ENCODE results near the gene SLC22A17. TPM values are rescaled to one million over a fixed set of nuclear protein-coding genes. Genes with fewer than 3 reads are reported as not detected.

SLC22A17 gene
- total and polyA plus RNA-seq, 9 of the 15 experiments (the other 6 are each of a cell fraction or from before 2014, with no cell fraction given) = 0.07 to 0.09 TPM; not detected in 7

DNA sequence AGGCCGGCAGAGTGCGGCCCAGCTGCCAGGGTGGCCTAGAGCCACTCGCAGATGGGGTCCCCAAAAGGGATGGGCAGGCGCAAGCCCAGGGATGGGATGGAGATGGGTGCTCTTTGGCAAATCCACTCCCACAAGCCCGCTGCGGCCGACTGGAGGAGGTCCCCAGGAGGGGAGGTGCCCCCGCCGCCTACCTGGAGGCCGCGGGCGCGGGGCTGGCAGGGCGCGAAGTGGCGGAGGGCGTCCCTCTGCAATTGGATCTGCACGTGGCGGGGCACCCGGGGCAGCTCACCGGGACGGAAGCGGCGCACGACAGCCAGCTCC, 50.8 kb downstream of the SLC22A17 start:
- DNase-seq (ENCODE audit: extremely low read depth in 1 of 4, low spot score in 3 of 4) (no peak), FAIRE-seq (no peak), ATAC-seq (peak; percentile 9)
- peak overlapping the region; percentile 90 for H3K27ac ChIP-seq (ENCODE audit: extremely low read depth, low read depth, low read length)
- H3K9ac ChIP-seq (ENCODE audit: insufficient read depth in 1 of 2, low read depth in 2 of 2, low read length in 2 of 2) = peak overlapping the region; percentile 79 to 95
- no peaks in the 10 kb centered on the region for H4K20me1 ChIP-seq (replicated peaks; ENCODE audit: control insufficient read depth, insufficient read depth, low read length)
- ChIA-PET CTCF (ENCODE audit: low intra/inter-chr PET ratio) (interaction anchor here (1.0 to 5.9 kb wide), 4 partner anchors 36 to 233 kb away, joined by 3 to 58 read pairs (median 30); no protein-coding TSS in a partner anchor), POLR2A (interaction anchor here (0.5 to 2.8 kb wide), 10 partner anchors 9 to 439 kb away, joined by 3 to 29 read pairs (median 6); partner anchors contain the start of genes ACIN1, C14orf119, HOMEZ and PABPN1)
- H3K4me2 ChIP-seq (ENCODE audit: insufficient read depth, low read length) = peak overlapping the region; percentile 96
- H3K27me3 ChIP-seq (ENCODE audit: control insufficient read depth in 2 of 2, insufficient read depth in 2 of 2, low read length in 2 of 2) = no peaks in the 10 kb centered on the region
- peaks cover 22 to 31% of the 10 kb centered on the region in 2 experiments for H3K4me1 ChIP-seq (replicated peaks in 1 of 2; ENCODE audit: control insufficient read depth in 2 of 2, insufficient read depth in 2 of 2, low read length in 2 of 2)
- H3K9me1 ChIP-seq (ENCODE audit: control insufficient read depth, insufficient read depth, low read length) = no peaks in the 10 kb centered on the region
- peaks cover 24% of the 10 kb centered on the region for H3K79me2 ChIP-seq (ENCODE audit: control insufficient read depth, insufficient read depth, low read length)
- H3K4me3 ChIP-seq = peak overlapping the region; percentile 67
- intact Hi-C loops (cut with micrococcal nuclease) (loop anchor here (2.0 to 5.0 kb wide), 3 partner anchors 15 to 180 kb away; partner anchors contain the start of gene HOMEZ), in situ Hi-C loops (cut with MboI) (no loop called here)
- H3K36me3 ChIP-seq (ENCODE audit: control insufficient read depth, insufficient read depth, low read length) = peaks cover 20% of the 10 kb centered on the region; the same call in 2 of the 3 replicates
- H3K9me3 ChIP-seq (replicated peaks; ENCODE audit: control insufficient read depth, insufficient read depth, low read depth, low read length) = no peaks in the 10 kb centered on the region
- peak overlapping the region; percentile 93 for H2AFZ ChIP-seq (ENCODE audit: low read depth, low read length)
- no TSS peak for BruUV-seq (replicated peaks)
- under 1% methylated on average over 21 of the region's 25 CpGs for WGBS (ENCODE audit: insufficient coverage, low coverage, missing lambda C conversion rate)
- peak; percentile 96 for TF ChIP-seq ZFX (CRISPR knock-in tag; IDR thresholded peaks at IDR 0.05)
- 0 out of 2 replicates have a peak, but pooled peaks have one; percentile 33 for TF ChIP-seq TGIF2 (CRISPR knock-in tag; IDR thresholded peaks at IDR 0.05)
- 0 out of 2 replicates have a peak, but pooled peaks have one; percentile 43 for TF ChIP-seq ZBTB17 (CRISPR knock-in tag; IDR thresholded peaks at IDR 0.05)
- TF ChIP-seq ZNF830 (CRISPR knock-in tag; IDR thresholded peaks at IDR 0.05) = peak; percentile 86; the same call in 1 of the 2 replicates
- peak; percentile 3 for TF ChIP-seq ZFP36 (IDR thresholded peaks at IDR 0.05; ENCODE audit: low read depth, low read length, partially characterized antibody)
- peak; percentile 3 for TF ChIP-seq TAF1 (IDR thresholded peaks at IDR 0.05; ENCODE audit: control insufficient read depth, extremely low read depth, insufficient read depth, low read length, severe bottlenecking)
- no peak for TF ChIP-seq HEY1 (CRISPR knock-in tag; IDR thresholded peaks at IDR 0.05; ENCODE audit: borderline replicate concordance)
- peak; percentile 3 for TF ChIP-seq RBBP5 (IDR thresholded peaks at IDR 0.05; ENCODE audit: borderline replicate concordance, insufficient read depth, low read length, poor library complexity, severe bottlenecking)
- peak; percentile 95; the same call in 1 of the 2 replicates for TF ChIP-seq HNRNPL (IDR thresholded peaks at IDR 0.05; ENCODE audit: low read depth, low read length)
- TF ChIP-seq, protein P1, sequence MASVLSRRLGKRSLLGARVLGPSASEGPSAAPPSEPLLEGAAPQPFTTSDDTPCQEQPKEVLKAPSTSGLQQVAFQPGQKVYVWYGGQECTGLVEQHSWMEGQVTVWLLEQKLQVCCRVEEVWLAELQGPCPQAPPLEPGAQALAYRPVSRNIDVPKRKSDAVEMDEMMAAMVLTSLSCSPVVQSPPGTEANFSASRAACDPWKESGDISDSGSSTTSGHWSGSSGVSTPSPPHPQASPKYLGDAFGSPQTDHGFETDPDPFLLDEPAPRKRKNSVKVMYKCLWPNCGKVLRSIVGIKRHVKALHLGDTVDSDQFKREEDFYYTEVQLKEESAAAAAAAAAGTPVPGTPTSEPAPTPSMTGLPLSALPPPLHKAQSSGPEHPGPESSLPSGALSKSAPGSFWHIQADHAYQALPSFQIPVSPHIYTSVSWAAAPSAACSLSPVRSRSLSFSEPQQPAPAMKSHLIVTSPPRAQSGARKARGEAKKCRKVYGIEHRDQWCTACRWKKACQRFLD (CRISPR knock-in tag; IDR thresholded peaks at IDR 0.05) = 0 out of 2 replicates have a peak, but pooled peaks have one; percentile 68
- TF ChIP-seq, protein P2, sequence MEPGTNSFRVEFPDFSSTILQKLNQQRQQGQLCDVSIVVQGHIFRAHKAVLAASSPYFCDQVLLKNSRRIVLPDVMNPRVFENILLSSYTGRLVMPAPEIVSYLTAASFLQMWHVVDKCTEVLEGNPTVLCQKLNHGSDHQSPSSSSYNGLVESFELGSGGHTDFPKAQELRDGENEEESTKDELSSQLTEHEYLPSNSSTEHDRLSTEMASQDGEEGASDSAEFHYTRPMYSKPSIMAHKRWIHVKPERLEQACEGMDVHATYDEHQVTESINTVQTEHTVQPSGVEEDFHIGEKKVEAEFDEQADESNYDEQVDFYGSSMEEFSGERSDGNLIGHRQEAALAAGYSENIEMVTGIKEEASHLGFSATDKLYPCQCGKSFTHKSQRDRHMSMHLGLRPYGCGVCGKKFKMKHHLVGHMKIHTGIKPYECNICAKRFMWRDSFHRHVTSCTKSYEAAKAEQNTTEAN (CRISPR knock-in tag; IDR thresholded peaks at IDR 0.05) = no peak; the same call in 1 of the 2 replicates
- 0 out of 2 replicates have a peak, but pooled peaks have one; percentile 67 for TF ChIP-seq ZNF431 (CRISPR knock-in tag; IDR thresholded peaks at IDR 0.05)
- peak; percentile 76 for TF ChIP-seq RBM22 (IDR thresholded peaks at IDR 0.05; ENCODE audit: low read depth, low read length, poor library complexity, severe bottlenecking)
- TF ChIP-seq CBX1 (IDR thresholded peaks at IDR 0.05; ENCODE audit: low read depth) = peak; percentile 85
- TF ChIP-seq PHF20 (IDR thresholded peaks at IDR 0.05; ENCODE audit: partially characterized antibody) = peak; percentile 30
- TF ChIP-seq SUPT5H (IDR thresholded peaks at IDR 0.05) = peak; percentile 83
- TF ChIP-seq ZNF263 (CRISPR knock-in tag; IDR thresholded peaks at IDR 0.05; ENCODE audit: borderline replicate concordance) = peak; percentile 56; the same call in 1 of the 2 replicates
- peak; percentile 52; the same call in 1 of the 2 replicates for TF ChIP-seq CHCHD3 (CRISPR knock-in tag; IDR thresholded peaks at IDR 0.05)
- TF ChIP-seq NR3C1 (CRISPR knock-in tag; IDR thresholded peaks at IDR 0.05) = peak; percentile 62; the same call in 1 of the 2 replicates
- TF ChIP-seq TAF7 (tag; IDR thresholded peaks at IDR 0.05) = peak; percentile 57
- no peak for TF ChIP-seq ARNT (IDR thresholded peaks at IDR 0.05)
- peak; percentile 48 for TF ChIP-seq NFYB (IDR thresholded peaks at IDR 0.05; ENCODE audit: extremely low read depth, insufficient read length)
